GM12801 (cell line): Measurements from ENCODE around the gene WFDC13.

ENCODE experiments used
- TF ChIP-seq, protein P1 (sequence below): IDR thresholded peaks from one replicate; pipeline ENCODE4 v1.5.1; 2011; ENCODE audit warnings: control low read depth; ENCODE audit not compliant: insufficient read length; ENCODE audit errors: extremely low read depth

The WFDC13 gene

DNA sequence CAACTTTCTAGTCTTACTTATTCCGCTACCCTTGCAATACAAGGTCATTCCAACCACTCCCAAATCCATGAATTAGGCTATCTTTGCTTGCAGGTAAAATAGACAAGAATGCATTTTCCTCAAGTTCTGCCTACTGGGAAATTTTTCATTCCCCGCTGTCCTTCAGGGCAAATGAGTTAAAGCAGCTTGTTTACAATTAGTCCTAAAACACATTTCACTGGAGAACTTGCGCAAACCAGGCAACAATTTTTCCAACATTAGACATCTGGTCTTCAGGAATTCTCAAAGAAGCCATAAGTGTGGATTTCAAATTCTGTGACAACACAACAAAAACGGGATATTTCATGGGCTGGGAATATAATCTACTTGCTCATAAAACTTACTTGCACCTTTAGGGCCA, 40.8 kb downstream of the WFDC13 start:
- TF ChIP-seq, protein P1, sequence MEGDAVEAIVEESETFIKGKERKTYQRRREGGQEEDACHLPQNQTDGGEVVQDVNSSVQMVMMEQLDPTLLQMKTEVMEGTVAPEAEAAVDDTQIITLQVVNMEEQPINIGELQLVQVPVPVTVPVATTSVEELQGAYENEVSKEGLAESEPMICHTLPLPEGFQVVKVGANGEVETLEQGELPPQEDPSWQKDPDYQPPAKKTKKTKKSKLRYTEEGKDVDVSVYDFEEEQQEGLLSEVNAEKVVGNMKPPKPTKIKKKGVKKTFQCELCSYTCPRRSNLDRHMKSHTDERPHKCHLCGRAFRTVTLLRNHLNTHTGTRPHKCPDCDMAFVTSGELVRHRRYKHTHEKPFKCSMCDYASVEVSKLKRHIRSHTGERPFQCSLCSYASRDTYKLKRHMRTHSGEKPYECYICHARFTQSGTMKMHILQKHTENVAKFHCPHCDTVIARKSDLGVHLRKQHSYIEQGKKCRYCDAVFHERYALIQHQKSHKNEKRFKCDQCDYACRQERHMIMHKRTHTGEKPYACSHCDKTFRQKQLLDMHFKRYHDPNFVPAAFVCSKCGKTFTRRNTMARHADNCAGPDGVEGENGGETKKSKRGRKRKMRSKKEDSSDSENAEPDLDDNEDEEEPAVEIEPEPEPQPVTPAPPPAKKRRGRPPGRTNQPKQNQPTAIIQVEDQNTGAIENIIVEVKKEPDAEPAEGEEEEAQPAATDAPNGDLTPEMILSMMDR = no peak

DNA sequence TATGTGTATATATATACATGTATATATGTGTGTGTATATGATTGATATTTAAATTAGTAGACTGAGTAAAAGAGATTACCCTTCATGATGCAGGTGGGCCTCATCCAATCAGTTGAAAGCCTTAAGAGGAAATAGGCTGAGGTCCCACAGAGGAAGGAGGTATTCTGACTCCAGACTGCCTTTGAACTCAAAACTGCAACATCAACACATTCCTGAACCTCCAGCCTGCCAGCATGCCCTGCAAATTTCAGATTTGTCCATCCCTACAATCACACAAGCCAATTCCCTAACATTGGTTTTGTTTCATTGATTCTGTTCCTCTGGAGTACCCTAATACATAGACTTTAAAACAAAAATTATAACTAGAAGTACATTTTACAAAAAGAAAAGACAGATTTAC, 43.2 kb downstream of the WFDC13 start:
- TF ChIP-seq, protein P1 = no peak

DNA sequence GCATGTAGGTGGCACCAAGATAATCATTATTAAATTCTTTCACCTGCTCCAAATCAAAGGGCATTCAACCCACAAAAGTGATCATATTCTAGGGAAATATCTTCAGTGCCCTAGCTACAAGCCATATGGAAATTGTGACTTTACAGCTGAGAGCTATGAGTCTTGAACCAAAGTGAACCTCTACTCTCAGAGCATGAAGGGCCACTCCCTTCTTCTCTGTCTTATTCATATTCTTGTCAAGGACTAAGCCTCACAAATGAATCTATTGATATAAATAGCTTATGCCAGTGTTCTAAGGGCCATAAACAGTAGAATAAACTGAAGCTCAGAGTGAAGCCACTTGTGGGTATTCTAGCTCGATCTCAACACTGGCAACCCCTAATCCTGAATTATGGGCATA, 49.9 kb downstream of the WFDC13 start:
- TF ChIP-seq, protein P1 = no peak

DNA sequence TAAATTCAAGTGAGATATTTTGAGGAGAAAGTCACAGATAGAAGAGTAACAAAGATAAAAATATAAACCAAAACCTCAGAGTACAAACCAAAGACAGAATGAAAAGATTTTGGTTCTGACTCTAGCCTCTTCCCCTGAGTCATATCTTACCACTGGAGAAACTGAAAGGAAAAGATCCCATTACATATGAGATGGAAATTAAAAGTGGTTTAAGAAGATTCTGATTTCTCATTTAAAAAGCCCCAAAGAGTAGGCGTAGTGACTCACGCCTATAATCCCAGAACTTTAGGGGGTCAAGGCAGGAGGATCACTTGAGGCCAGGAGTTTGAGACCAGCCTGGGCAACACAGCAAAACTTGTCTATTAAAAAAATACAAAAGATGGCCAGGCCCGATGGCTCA, 50.9 kb downstream of the WFDC13 start:
- TF ChIP-seq, protein P1 = no peak

DNA sequence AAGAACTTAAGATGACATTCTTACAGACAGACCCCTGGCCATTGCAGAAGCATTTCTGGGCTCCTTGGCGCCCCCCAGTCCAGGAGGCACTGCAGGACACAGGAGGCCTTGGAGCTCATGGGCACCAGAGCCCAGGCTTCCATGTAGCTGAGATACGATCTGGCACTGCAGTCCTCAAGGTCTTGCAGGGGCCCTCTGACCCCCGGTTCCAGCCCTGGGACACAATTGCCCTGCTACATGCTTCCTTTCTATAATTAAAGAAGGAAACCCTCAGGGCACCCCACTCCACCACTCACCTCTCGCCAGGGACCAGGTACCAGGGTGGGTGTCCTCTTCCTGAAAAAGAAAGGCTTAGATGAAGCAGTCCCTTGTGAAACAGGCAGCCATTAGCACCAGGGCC, 56.3 kb downstream of the WFDC13 start:
- TF ChIP-seq, protein P1 = no peak
